DOHH2 (cell line): ENCODE results near the gene CTXN3.

Experiments used
- H3F3A ChIP-seq: fragments of 200-600 bp; sonication (generic), shearing (Covaris generic); 2 replicates; pipeline ENCODE4 v1.6.0; 2016; ENCODE audit warnings: antibody characterized with exemption, mild to moderate bottlenecking; ENCODE audit not compliant: control insufficient read depth, insufficient read depth
- H3K27ac ChIP-seq: fragments of 200-600 bp; sonication (generic); 2 replicates; pipeline ENCODE4 v1.5.1; 2014; ENCODE audit warnings: low read depth, mild to moderate bottlenecking, low read length, moderate library complexity
- H3K27me3 ChIP-seq: fragments of 200-600 bp; sonication (generic); 2 replicates; pipeline ENCODE4 v1.6.1; 2014; ENCODE audit warnings: mild to moderate bottlenecking, low read length, mixed read lengths; ENCODE audit not compliant: control insufficient read depth
- H3K36me3 ChIP-seq: fragments of 200-600 bp; sonication (generic); 2 replicates; pipeline ENCODE4 v1.6.1; 2014; ENCODE audit warnings: mild to moderate bottlenecking, low read length, moderate library complexity, mixed read lengths; ENCODE audit not compliant: control insufficient read depth
- H3K4me1 ChIP-seq: fragments of 200-600 bp; sonication (generic); 2 replicates; pipeline ENCODE4 v1.6.1; 2014; ENCODE audit warnings: mild to moderate bottlenecking, low read length, mixed read lengths; ENCODE audit not compliant: control insufficient read depth
- H3K4me2 ChIP-seq: fragments of 200-600 bp; sonication (generic); 2 replicates; pipeline ENCODE4 v1.6.0; 2014; ENCODE audit warnings: mild to moderate bottlenecking, low read length, moderate library complexity
- H3K4me3 ChIP-seq: fragments of 200-600 bp; sonication (generic); 2 replicates; pipeline ENCODE4 v1.5.1; 2014; ENCODE audit warnings: mild to moderate bottlenecking, low read length, mixed read lengths
- H3K79me2 ChIP-seq: fragments of 200-600 bp; sonication (generic); 2 replicates; pipeline ENCODE4 v1.6.1; 2014; ENCODE audit warnings: mild to moderate bottlenecking, low read length, mixed read lengths; ENCODE audit not compliant: control insufficient read depth
- H3K9me2 ChIP-seq: fragments of 200-600 bp; sonication (generic); replicated peaks from 2 replicates; pipeline ENCODE4 v1.6.1; 2014; ENCODE audit warnings: mild to moderate bottlenecking, low read length, mixed read lengths; ENCODE audit not compliant: control insufficient read depth
- H3K9me3 ChIP-seq: fragments of 200-600 bp; sonication (generic); 2 replicates; pipeline ENCODE4 v1.6.1; 2014; ENCODE audit warnings: antibody characterized with exemption, low read length, mixed read lengths; ENCODE audit not compliant: control insufficient read depth, insufficient read depth
- H4K20me1 ChIP-seq: fragments of 200-600 bp; sonication (generic); 2 replicates; pipeline ENCODE4 v1.6.0; 2014; ENCODE audit warnings: low read depth, mild to moderate bottlenecking, antibody characterized with exemption, low read length, moderate library complexity; ENCODE audit not compliant: control insufficient read depth, insufficient read depth
- EZH2phosphoT487 ChIP-seq: fragments of 200-600 bp; sonication (generic); IDR thresholded peaks from 2 replicates; pipeline ENCODE4 v1.6.1; 2017; ENCODE audit warnings: borderline replicate concordance, mild to moderate bottlenecking, antibody characterized with exemption, low read length, moderate library complexity, mixed read lengths
- TF ChIP-seq, protein P1 (sequence below): fragments of 200-600 bp; sonication (generic); IDR thresholded peaks from one replicate; pipeline ENCODE4 v1.5.1; 2014; ENCODE audit warnings: antibody characterized with exemption, mild to moderate bottlenecking, low read depth, low read length; ENCODE audit not compliant: poor library complexity, severe bottlenecking

CTXN3 gene

DNA sequence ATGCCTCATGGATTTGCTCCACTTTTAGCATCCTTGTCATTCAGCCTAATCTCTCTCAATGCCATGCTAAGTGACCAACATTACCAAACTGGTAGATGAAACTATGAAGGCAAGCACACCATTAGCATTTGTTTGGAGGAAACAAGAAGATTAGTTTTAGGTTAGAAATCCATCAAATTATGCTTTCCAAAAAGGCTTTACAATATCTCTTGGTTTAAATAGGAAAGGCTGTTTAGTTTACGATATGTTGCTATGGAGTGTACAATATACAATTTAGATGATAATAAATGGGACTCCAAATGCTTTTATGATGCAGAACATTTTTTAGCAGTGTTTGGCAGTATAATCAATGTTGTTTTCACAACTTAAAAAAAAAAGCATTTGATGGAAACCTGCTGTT is 47.8 kb upstream of the CTXN3 start:
- H3K4me2 ChIP-seq: no peak overlapping the region
- no peaks in the 10 kb centered on the region for H3K4me1 ChIP-seq

DNA sequence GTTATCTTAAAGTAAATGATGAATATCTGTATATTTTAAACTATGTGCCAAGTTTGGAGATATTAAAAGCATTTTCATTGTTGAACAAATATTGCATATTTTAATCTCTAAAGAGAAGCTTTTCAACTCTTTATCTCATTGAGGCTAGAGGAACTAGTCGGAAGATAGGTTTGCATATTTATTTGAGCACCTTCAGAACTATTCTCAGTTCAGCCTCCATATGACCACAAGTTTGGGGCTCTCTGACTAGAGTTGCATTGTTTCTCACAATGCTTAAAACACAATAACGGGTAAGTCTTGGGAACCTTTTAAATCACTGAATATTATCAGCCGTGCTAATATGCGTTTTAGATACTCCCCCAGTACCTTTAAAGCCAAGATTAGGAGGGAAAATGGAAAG is 47.3 kb upstream of the CTXN3 start:
- no peak for TF ChIP-seq EZH2phosphoT487
- TF ChIP-seq, protein P1, sequence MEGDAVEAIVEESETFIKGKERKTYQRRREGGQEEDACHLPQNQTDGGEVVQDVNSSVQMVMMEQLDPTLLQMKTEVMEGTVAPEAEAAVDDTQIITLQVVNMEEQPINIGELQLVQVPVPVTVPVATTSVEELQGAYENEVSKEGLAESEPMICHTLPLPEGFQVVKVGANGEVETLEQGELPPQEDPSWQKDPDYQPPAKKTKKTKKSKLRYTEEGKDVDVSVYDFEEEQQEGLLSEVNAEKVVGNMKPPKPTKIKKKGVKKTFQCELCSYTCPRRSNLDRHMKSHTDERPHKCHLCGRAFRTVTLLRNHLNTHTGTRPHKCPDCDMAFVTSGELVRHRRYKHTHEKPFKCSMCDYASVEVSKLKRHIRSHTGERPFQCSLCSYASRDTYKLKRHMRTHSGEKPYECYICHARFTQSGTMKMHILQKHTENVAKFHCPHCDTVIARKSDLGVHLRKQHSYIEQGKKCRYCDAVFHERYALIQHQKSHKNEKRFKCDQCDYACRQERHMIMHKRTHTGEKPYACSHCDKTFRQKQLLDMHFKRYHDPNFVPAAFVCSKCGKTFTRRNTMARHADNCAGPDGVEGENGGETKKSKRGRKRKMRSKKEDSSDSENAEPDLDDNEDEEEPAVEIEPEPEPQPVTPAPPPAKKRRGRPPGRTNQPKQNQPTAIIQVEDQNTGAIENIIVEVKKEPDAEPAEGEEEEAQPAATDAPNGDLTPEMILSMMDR: no peak

More for the DNA sequence above, 47.8 kb upstream of the CTXN3 start:
- no peaks in the 10 kb centered on the region for H3K79me2 ChIP-seq
- H3K27me3 ChIP-seq: no peaks in the 10 kb centered on the region
- no peaks in the 10 kb centered on the region for H3K9me3 ChIP-seq
- H3K36me3 ChIP-seq: no peaks in the 10 kb centered on the region
- TF ChIP-seq EZH2phosphoT487: no peak
- TF ChIP-seq, protein P1: no peak
- no peak overlapping the region for H3K27ac ChIP-seq
- H3K4me3 ChIP-seq: no peak overlapping the region
- no peaks in the 10 kb centered on the region for H3F3A ChIP-seq
- no peaks in the 10 kb centered on the region for H3K9me2 ChIP-seq
- H4K20me1 ChIP-seq: no peaks in the 10 kb centered on the region

DNA sequence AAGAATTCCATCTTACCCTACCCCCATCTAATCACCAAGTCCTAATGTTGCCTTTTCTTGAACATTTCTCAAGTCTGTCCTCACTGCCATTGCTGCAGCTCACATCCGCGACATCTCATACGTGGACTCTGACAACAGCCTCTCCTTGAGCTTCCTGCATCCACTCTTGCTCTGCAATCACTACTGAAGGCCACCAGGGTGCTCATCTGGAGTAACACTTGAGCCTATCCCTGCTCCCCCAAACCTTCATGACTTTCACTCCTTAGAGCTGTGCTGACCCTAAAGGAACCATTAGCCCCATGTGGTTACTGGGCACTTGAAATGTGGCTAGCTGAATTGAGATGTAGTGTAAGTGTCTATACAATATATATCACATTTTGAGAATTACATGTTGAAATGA is 46.4 kb upstream of the CTXN3 start:
- Histone ChIP-seq H3K9me2 (no peaks in the 10 kb centered on the region), H3K4me3 (no peak overlapping the region), H3K4me1 (no peaks in the 10 kb centered on the region), H3K27me3 (no peaks in the 10 kb centered on the region), H3K79me2 (no peaks in the 10 kb centered on the region), H3K36me3 (no peaks in the 10 kb centered on the region), H3K27ac (no peak overlapping the region), H3K4me2 (no peak overlapping the region), H3F3A (no peaks in the 10 kb centered on the region), H3K9me3 (no peaks in the 10 kb centered on the region), H4K20me1 (no peaks in the 10 kb centered on the region)
- TF ChIP-seq, protein P1: no peak
- TF ChIP-seq EZH2phosphoT487: no peak

More for the DNA sequence above, 47.3 kb upstream of the CTXN3 start:
- Histone ChIP-seq H3K27me3 (no peaks in the 10 kb centered on the region), H4K20me1 (no peaks in the 10 kb centered on the region), H3F3A (no peaks in the 10 kb centered on the region), H3K9me3 (no peaks in the 10 kb centered on the region), H3K4me3 (no peak overlapping the region), H3K4me2 (no peak overlapping the region), H3K36me3 (no peaks in the 10 kb centered on the region), H3K9me2 (no peaks in the 10 kb centered on the region), H3K79me2 (no peaks in the 10 kb centered on the region), H3K4me1 (no peaks in the 10 kb centered on the region), H3K27ac (no peak overlapping the region)
